Right lobe of liver (tissue), 4 donors: ENCODE data around the gene STRADA.

Experiments used
- POLR2A ChIP-seq: fragments of 450-650 bp; IDR thresholded peaks from one replicate; pipeline ENCODE4 v1.6.1; 2017; ENCODE audit warnings: antibody characterized with exemption, mild to moderate bottlenecking
- TF ChIP-seq, protein P1 (sequence below), 4 donors: fragments of 200-600 bp in 3 of 4; fragments of 450-650 bp in 1 of 4; IDR thresholded peaks; one replicate each; pipeline versions ENCODE4 v1.5.1 to v1.8.0; 2016 to 2022; ENCODE audit warnings: antibody characterized with exemption in 4 of 4, mild to moderate bottlenecking in 2 of 4
- donor health status: DM: no; HTN: no; CAD: no.
- donor health status: DM: no; HTN: no; CAD: no.
- donor health status: DM: no; HTN: yes; CAD: no.

DNA sequence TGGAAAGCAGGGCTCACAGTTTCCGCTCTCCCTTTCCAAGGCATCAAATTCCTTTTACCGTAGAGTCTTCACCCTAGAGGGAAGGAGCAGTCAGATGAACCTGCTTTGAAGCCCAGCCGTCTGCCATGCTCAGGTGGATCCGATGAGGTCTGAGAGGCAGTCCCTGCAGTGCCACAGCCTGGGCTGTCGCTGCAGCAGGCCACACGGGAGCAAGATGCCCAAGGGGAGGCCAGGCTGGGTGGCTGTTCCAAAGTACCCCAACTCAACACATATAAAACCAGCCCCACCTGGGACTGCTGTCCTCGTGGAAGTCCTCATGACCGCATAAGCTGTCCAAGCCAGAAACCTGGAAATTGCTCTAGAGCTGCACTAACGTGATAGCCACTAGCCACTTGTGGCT lies 36.8 kb downstream of the STRADA start:
- TF ChIP-seq POLR2A = no peak
- TF ChIP-seq, protein P1, sequence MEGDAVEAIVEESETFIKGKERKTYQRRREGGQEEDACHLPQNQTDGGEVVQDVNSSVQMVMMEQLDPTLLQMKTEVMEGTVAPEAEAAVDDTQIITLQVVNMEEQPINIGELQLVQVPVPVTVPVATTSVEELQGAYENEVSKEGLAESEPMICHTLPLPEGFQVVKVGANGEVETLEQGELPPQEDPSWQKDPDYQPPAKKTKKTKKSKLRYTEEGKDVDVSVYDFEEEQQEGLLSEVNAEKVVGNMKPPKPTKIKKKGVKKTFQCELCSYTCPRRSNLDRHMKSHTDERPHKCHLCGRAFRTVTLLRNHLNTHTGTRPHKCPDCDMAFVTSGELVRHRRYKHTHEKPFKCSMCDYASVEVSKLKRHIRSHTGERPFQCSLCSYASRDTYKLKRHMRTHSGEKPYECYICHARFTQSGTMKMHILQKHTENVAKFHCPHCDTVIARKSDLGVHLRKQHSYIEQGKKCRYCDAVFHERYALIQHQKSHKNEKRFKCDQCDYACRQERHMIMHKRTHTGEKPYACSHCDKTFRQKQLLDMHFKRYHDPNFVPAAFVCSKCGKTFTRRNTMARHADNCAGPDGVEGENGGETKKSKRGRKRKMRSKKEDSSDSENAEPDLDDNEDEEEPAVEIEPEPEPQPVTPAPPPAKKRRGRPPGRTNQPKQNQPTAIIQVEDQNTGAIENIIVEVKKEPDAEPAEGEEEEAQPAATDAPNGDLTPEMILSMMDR (IDR thresholded peaks at IDR 0.05) = no peak
